ENCODE results near the gene IMPG2.

- TF ChIP-seq POLR2A (IDR thresholded peaks at IDR 0.05; ENCODE audit: low read depth, low read length), result no peak
- no peak for TF ChIP-seq TAF1 (IDR thresholded peaks at IDR 0.05; ENCODE audit: low read depth, low read length)
- TF ChIP-seq SPI1 (IDR thresholded peaks at IDR 0.05; ENCODE audit: low read depth, low read length), result no peak
- no peak for TF ChIP-seq POLR2AphosphoS5 (IDR thresholded peaks at IDR 0.05; ENCODE audit: low read depth, low read length)
- no peak for TF ChIP-seq POU2F2 (IDR thresholded peaks at IDR 0.05; ENCODE audit: low read depth, low read length)
- no peak for TF ChIP-seq PAX5 (IDR thresholded peaks at IDR 0.05; ENCODE audit: insufficient read depth, low read length, severe bottlenecking)
These were observed 68.9 kb downstream of the IMPG2 start for GRCh38 chr3:101251441-101251840.
